ENCODE results near the gene TEX19. TPM values are rescaled to one million over a fixed set of nuclear protein-coding genes. Genes with fewer than 3 reads are reported as not detected.

Gene TEX19
- total and polyA plus RNA-seq, 9 of the 15 experiments (the other 6 are each of a cell fraction or from before 2014, with no cell fraction given) = 0.10 to 4.9 (median 1.9) TPM

DNA sequence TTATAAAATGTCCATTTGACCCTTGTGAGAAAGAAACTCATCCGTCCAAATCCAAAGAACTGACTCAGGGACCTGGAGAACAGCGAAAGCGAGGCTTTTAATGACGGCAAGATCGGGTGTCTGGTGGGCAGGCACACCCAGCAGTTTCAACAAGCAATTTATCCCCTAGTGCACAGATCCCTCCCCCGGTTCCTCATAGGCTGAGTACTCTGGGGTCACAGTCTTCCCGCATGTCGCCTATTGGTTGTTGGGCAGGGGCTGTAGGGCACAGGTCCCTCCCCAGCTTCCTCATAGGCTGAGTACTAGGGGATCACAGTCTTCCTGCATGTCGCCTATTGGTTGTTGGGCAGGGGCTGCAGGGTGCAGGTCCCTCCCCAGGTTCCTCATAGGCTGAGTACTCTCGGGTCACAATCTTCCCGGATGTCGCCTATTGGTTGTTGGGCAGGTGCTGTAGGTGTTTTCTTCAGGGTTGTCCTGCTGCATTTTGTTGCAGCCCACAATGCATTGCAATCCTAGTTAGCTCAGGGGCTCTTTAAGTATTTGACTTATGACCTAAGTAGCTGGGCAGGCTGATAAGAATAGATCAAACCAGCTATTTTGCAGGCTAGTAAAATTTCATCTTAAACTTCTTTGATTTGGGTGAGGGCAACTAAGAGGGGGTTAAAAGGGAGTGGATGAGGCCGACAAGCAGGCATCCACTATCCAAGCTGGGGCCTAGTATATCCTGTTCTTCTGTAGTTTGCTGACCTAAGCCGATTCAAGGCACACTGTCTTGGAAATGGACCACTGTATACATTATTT, 8.9 kb downstream of the TEX19 start (continued):
- TF ChIP-seq L3MBTL2 (IDR thresholded peaks at IDR 0.05) (peak; percentile 62; the same call in 1 of the 2 replicates), TAF15 (IDR thresholded peaks at IDR 0.05; ENCODE audit: low read depth, low read length) (no peak), POLR2H (tag; IDR thresholded peaks at IDR 0.05; ENCODE audit: low read depth) (peak; percentile 91), TARDBP (IDR thresholded peaks at IDR 0.05) (no peak), ELF2 (CRISPR knock-in tag; IDR thresholded peaks at IDR 0.05) (no peak), HEY1 (CRISPR knock-in tag; IDR thresholded peaks at IDR 0.05; ENCODE audit: borderline replicate concordance) (no peak), DNMT1 (IDR thresholded peaks at IDR 0.05) (no peak), USF2 (CRISPR knock-in tag; IDR thresholded peaks at IDR 0.05) (no peak), ZNF146 (CRISPR knock-in tag; IDR thresholded peaks at IDR 0.05; ENCODE audit: unreplicated experiment) (no peak), GATA2 (CRISPR knock-in tag; IDR thresholded peaks at IDR 0.05) (0 out of 2 replicates have a peak, but pooled peaks have one; percentile 15), GATAD2B (IDR thresholded peaks at IDR 0.05; ENCODE audit: borderline replicate concordance) (no peak), ZBTB11 (CRISPR knock-in tag; IDR thresholded peaks at IDR 0.05) (no peak), HNRNPL (IDR thresholded peaks at IDR 0.05; ENCODE audit: low read depth, low read length) (no peak)
- TF ChIP-seq, protein P1, sequence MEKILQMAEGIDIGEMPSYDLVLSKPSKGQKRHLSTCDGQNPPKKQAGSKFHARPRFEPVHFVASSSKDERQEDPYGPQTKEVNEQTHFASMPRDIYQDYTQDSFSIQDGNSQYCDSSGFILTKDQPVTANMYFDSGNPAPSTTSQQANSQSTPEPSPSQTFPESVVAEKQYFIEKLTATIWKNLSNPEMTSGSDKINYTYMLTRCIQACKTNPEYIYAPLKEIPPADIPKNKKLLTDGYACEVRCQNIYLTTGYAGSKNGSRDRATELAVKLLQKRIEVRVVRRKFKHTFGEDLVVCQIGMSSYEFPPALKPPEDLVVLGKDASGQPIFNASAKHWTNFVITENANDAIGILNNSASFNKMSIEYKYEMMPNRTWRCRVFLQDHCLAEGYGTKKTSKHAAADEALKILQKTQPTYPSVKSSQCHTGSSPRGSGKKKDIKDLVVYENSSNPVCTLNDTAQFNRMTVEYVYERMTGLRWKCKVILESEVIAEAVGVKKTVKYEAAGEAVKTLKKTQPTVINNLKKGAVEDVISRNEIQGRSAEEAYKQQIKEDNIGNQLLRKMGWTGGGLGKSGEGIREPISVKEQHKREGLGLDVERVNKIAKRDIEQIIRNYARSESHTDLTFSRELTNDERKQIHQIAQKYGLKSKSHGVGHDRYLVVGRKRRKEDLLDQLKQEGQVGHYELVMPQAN (IDR thresholded peaks at IDR 0.05; ENCODE audit: borderline replicate concordance) = no peak
